Neural cell (in vitro differentiated cells): ENCODE results near the gene TMCC2. TPM values are rescaled to one million over a fixed set of nuclear protein-coding genes. Genes with fewer than 3 reads are reported as not detected.

ENCODE experiments used
- H2AFZ ChIP-seq: fragments of 200-600, 300-800 bp; sonication (generic), shearing (Covaris generic); 2 replicates; pipeline ENCODE4 v1.6.0; 2014; ENCODE audit warnings: low read depth, mild to moderate bottlenecking, antibody characterized with exemption, low read length, moderate library complexity
- H3F3A ChIP-seq: fragments of 200-600 bp; shearing (Covaris generic); 2 replicates; pipeline ENCODE4 v1.6.1; 2016; ENCODE audit warnings: mild to moderate bottlenecking, moderate library complexity, mixed read lengths, antibody characterized with exemption, low read length; ENCODE audit not compliant: insufficient read depth, poor library complexity, severe bottlenecking
- H3K27ac ChIP-seq: fragments of 200-600, 300-800 bp; sonication (generic), shearing (Covaris generic); 2 replicates; pipeline ENCODE4 v1.5.1; 2014; ENCODE audit warnings: mild to moderate bottlenecking, low read length, moderate library complexity
- H3K27me3 ChIP-seq: fragments of 300-800, 200-600 bp; sonication (generic), shearing (Covaris generic); 2 replicates; pipeline ENCODE4 v1.6.0; 2014; ENCODE audit warnings: mild to moderate bottlenecking, low read depth, low read length, moderate library complexity; ENCODE audit not compliant: insufficient read depth
- H3K36me3 ChIP-seq: fragments of 300-800, 200-600 bp; sonication (generic), shearing (Covaris generic); 2 replicates; pipeline ENCODE4 v1.5.1; 2014; ENCODE audit warnings: mild to moderate bottlenecking, antibody characterized with exemption, low read length, moderate library complexity; ENCODE audit not compliant: insufficient read depth
- H3K4me2 ChIP-seq: fragments of 300-800, 200-600 bp; sonication (generic), shearing (Covaris generic); 2 replicates; pipeline ENCODE4 v1.6.0; 2014; ENCODE audit warnings: mild to moderate bottlenecking, low read length
- H3K4me3 ChIP-seq: fragments of 300-800, 200-600 bp; sonication (generic), shearing (Covaris generic); 2 replicates; pipeline ENCODE4 v1.5.1; 2014; ENCODE audit warnings: mild to moderate bottlenecking, low read length, moderate library complexity
- H3K79me2 ChIP-seq: fragments of 200-600 bp; shearing (Covaris generic); replicated peaks from 2 replicates; pipeline ENCODE4 v1.6.0; 2014; ENCODE audit warnings: mild to moderate bottlenecking, low read length, moderate library complexity; ENCODE audit not compliant: insufficient read depth
- H3K9ac ChIP-seq: fragments of 300-800, 200-600 bp; sonication (generic), shearing (Covaris generic); 2 replicates; pipeline ENCODE4 v1.6.1; 2016; ENCODE audit warnings: mild to moderate bottlenecking, low read length, mixed read lengths
- H3K9me2 ChIP-seq: fragments of 200-600 bp; shearing (Covaris generic); 2 replicates; pipeline ENCODE4 v1.6.1; 2016; ENCODE audit warnings: mild to moderate bottlenecking, low read length, mixed read lengths; ENCODE audit not compliant: insufficient read depth
- H3K9me3 ChIP-seq: fragments of 200-600, 300-800 bp; sonication (generic), shearing (Covaris generic); 2 replicates; pipeline ENCODE4 v1.6.1; 2016; ENCODE audit warnings: mild to moderate bottlenecking, mixed run types, low read length, moderate library complexity, mixed read lengths
- H4K20me1 ChIP-seq: fragments of 200-600 bp; shearing (Covaris generic); 2 replicates; pipeline ENCODE4 v1.6.1; 2016; ENCODE audit warnings: mild to moderate bottlenecking, mixed run types; ENCODE audit not compliant: insufficient read depth
- CTCF ChIP-seq: fragments of 450-650 bp; IDR thresholded peaks from 2 replicates; pipeline ENCODE4 v1.5.1; 2014; ENCODE audit warnings: antibody characterized with exemption, mild to moderate bottlenecking, moderate library complexity; ENCODE audit not compliant: poor library complexity, severe bottlenecking
- EP300 ChIP-seq: fragments of 450-650 bp; conservative IDR thresholded peaks from 2 replicates; pipeline ENCODE4 v1.6.1; 2014; ENCODE audit warnings: antibody characterized with exemption, mild to moderate bottlenecking, moderate library complexity; ENCODE audit not compliant: poor library complexity, severe bottlenecking
- EZH2 ChIP-seq: fragments of 200-600, 300-800 bp; shearing (Covaris generic), sonication (generic); IDR thresholded peaks from 2 replicates; pipeline ENCODE4 v1.6.1; 2014; ENCODE audit warnings: antibody characterized with exemption, low read length, borderline replicate concordance, mild to moderate bottlenecking; ENCODE audit not compliant: insufficient read depth, poor library complexity, severe bottlenecking
- MXI1 ChIP-seq: fragments of 450-650 bp; conservative IDR thresholded peaks from 2 replicates; pipeline ENCODE4 v1.6.1; 2014; ENCODE audit warnings: antibody characterized with exemption, mild to moderate bottlenecking; ENCODE audit not compliant: poor library complexity, severe bottlenecking
- POLR2AphosphoS5 ChIP-seq: IDR thresholded peaks from 2 replicates; pipeline ENCODE4 v1.6.1; 2012
- RAD21 ChIP-seq: fragments of 450-650 bp; conservative IDR thresholded peaks from 2 replicates; pipeline ENCODE4 v1.6.1; 2014; ENCODE audit warnings: antibody characterized with exemption, mild to moderate bottlenecking, moderate library complexity
- REST ChIP-seq: IDR thresholded peaks from 2 replicates; pipeline ENCODE4 v1.6.1; 2012; ENCODE audit warnings: borderline replicate concordance
- SMC3 ChIP-seq: fragments of 450-650 bp; conservative IDR thresholded peaks from 2 replicates; pipeline ENCODE4 v1.6.1; 2014; ENCODE audit warnings: antibody characterized with exemption, mild to moderate bottlenecking, moderate library complexity; ENCODE audit not compliant: poor library complexity
- TAF1 ChIP-seq: IDR thresholded peaks from 2 replicates; pipeline ENCODE4 v1.6.1; 2012; ENCODE audit warnings: low read depth
- polyA plus RNA-seq: library from polyadenylated mRNA; depleted of rRNA; stranded (reverse); fragments of >200 nt; gene quantifications from 2 replicates; pipeline ENCODE4 v1.2.3, GENCODE V29; 2014

TMCC2 gene
- polyA plus RNA-seq, 1 donor from 2014 or later = 32.2 TPM

- Histone ChIP-seq H3K27ac (no peak overlapping the region), H3K9me3 (no peaks in the 10 kb centered on the region), H3F3A (no peaks in the 10 kb centered on the region), H3K36me3 (no peaks in the 10 kb centered on the region), H3K79me2 (no peaks in the 10 kb centered on the region), H3K27me3 (no peaks in the 10 kb centered on the region), H4K20me1 (no peaks in the 10 kb centered on the region), H3K4me2 (no peak overlapping the region), H3K9ac (no peak overlapping the region), H3K4me3 (no peak overlapping the region), H3K9me2 (no peaks in the 10 kb centered on the region), H2AFZ (no peak overlapping the region)
- TF ChIP-seq MXI1 = no peak
- TF ChIP-seq RAD21 = no peak
- TF ChIP-seq TAF1 = no peak
- TF ChIP-seq EP300 = no peak
- TF ChIP-seq CTCF = no peak
- TF ChIP-seq REST = no peak
- TF ChIP-seq EZH2 = no peak
- no peak for TF ChIP-seq POLR2AphosphoS5
- TF ChIP-seq SMC3 = no peak
Observed at GRCh38 chr1:205267306-205267902, 39.7 kb downstream of the TMCC2 start.

GRCh38 chr1:205268846-205269680 is 41.3 kb downstream of the TMCC2 start:
- Histone ChIP-seq H3K36me3 (no peaks in the 10 kb centered on the region), H3F3A (no peaks in the 10 kb centered on the region), H3K9me3 (no peaks in the 10 kb centered on the region), H3K4me2 (no peak overlapping the region), H3K79me2 (no peaks in the 10 kb centered on the region), H3K9ac (no peak overlapping the region), H3K9me2 (no peaks in the 10 kb centered on the region), H4K20me1 (no peaks in the 10 kb centered on the region), H2AFZ (no peak overlapping the region), H3K27ac (no peak overlapping the region), H3K27me3 (no peaks in the 10 kb centered on the region), H3K4me3 (no peak overlapping the region)
- TF ChIP-seq REST (no peak), CTCF (no peak), EZH2 (no peak), MXI1 (no peak), RAD21 (no peak), SMC3 (no peak), TAF1 (no peak), EP300 (no peak), POLR2AphosphoS5 (no peak)
